Natural killer cell (primary cell): ENCODE measurements around the gene TRAPPC13. TPM values are rescaled to one million over a fixed set of nuclear protein-coding genes. Genes with fewer than 3 reads are reported as not detected.

Experiments used
- ATAC-seq, 3 donors: fragments of 150-1000 bp in 2 of 3; fragments of 200-7000 bp in 1 of 3; cut with Tn5 transposase; 1 replicate in 1 of 3; 2 replicates in 2 of 3; pipeline ENCODE4 v1.10.0; 2021; ENCODE audit warnings: mild to moderate bottlenecking in 2 of 3, moderate library complexity in 2 of 3
- DNase-seq, 2 donors: peaks; one replicate each; pipeline versions ENCODE4 v3.0.0 to v3.0.0-alpha.2; 2013 to 2021; ENCODE audit warnings: mixed read lengths in 1 of 2
- H3K27ac ChIP-seq: one replicate; pipeline ENCODE4 v1.5.1; 2013; ENCODE audit warnings: mild to moderate bottlenecking, low read length
- H3K27me3 ChIP-seq: one replicate; pipeline ENCODE4 v1.6.1; 2013; ENCODE audit warnings: low read length; ENCODE audit not compliant: control insufficient read depth, insufficient read depth
- H3K36me3 ChIP-seq: one replicate; pipeline ENCODE4 v1.6.1; 2013; ENCODE audit warnings: low read length; ENCODE audit not compliant: control insufficient read depth, insufficient read depth
- H3K4me1 ChIP-seq: one replicate; pipeline ENCODE4 v1.6.1; 2013; ENCODE audit warnings: low read length; ENCODE audit not compliant: control insufficient read depth, insufficient read depth
- H3K4me3 ChIP-seq: one replicate; pipeline ENCODE4 v1.5.1; 2013; ENCODE audit warnings: low read length
- H3K9me3 ChIP-seq: one replicate; pipeline ENCODE4 v1.6.1; 2013; ENCODE audit warnings: low read length; ENCODE audit not compliant: control insufficient read depth, insufficient read depth
- H3K27ac Mint-ChIP-seq, 2 donors: one replicate each; pipeline ENCODE4 v1.8.0; 2022; ENCODE audit warnings: mild to moderate bottlenecking in 2 of 2, mixed read lengths in 2 of 2, moderate library complexity in 1 of 2
- H3K27me3 Mint-ChIP-seq, 2 donors: one replicate each; pipeline ENCODE4 v1.8.0; 2022; ENCODE audit warnings: low read depth in 2 of 2, mixed read lengths in 2 of 2
- H3K36me3 Mint-ChIP-seq: one replicate; pipeline ENCODE4 v1.8.0; 2022; ENCODE audit warnings: mixed read lengths
- H3K4me1 Mint-ChIP-seq, 2 donors: one replicate each; pipeline ENCODE4 v1.8.0; 2022; ENCODE audit warnings: mixed read lengths in 2 of 2
- H3K4me3 Mint-ChIP-seq: one replicate; pipeline ENCODE4 v1.8.0; 2022; ENCODE audit warnings: mild to moderate bottlenecking, moderate library complexity, mixed read lengths
- H3K9me3 Mint-ChIP-seq, 2 donors: one replicate each; pipeline ENCODE4 v1.8.0; 2022; ENCODE audit warnings: mixed read lengths in 2 of 2
- WGBS: methylation state at CpG from one replicate; pipeline ENCODE4 v1.1.7; 2013; ENCODE audit warnings: missing lambda C conversion rate; ENCODE audit not compliant: insufficient coverage; 5-methylcytosine and 5-hydroxymethylcytosine counted together
- intact Hi-C: fragments of 100-400 bp; cut with micrococcal nuclease; formaldehyde crosslinking; loops from one replicate; pipeline ENCODE4 v1.14.2; 2022
- total RNA-seq, 4 donors: library from RNA; stranded (reverse); fragments of 120-200 nt in 1 of 4; gene quantifications; one replicate each; pipeline versions ENCODE4 v1.2.3 to v1.2.4, GENCODE V29; 2013 to 2022
- TF ChIP-seq, protein P1 (sequence below): fragments of 200-600 bp; IDR thresholded peaks from one replicate; pipeline ENCODE4 v1.8.0; 2022; ENCODE audit warnings: antibody characterized with exemption

The TRAPPC13 gene
- total RNA-seq, 3 donors from 2014 or later (not counting 1 experiment from before 2014, with no cell fraction given), result 20.9 to 27.5 (median 25.6) TPM

DNA sequence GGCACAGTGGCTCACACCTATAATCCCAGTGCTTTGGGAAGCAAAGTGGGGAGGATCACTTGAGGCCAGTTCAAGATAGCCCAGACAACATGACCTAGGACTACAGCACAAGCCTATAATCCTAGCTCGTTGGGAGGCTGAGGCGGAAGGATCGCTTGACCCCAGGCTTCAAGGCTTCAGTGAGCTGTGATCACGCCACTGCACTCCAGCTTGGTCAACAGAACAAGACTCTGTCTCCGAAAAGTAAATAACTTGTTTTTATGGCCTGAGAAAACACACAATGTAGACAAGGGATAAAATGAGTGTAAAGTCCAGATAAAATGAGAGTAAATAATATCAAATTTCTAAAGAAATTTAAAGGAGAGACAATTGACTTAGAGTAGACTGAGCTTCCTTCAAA lies 26.3 kb downstream of the TRAPPC13 start:
- Histone ChIP-seq H3K27ac (no peak overlapping the region), H3K4me1 (no peaks in the 10 kb centered on the region), H3K36me3 (peaks cover 20% of the 10 kb centered on the region), H3K4me3 (no peak overlapping the region), H3K27me3 (no peaks in the 10 kb centered on the region), H3K9me3 (no peaks in the 10 kb centered on the region)
- H3K4me1 Mint-ChIP-seq, result no peaks in the 10 kb centered on the region
- ATAC-seq (no peak), DNase-seq (no peak)
- no peak overlapping the region for H3K27ac Mint-ChIP-seq
- no peaks in the 10 kb centered on the region for H3K9me3 Mint-ChIP-seq
- WGBS, result 79% methylated on average over 5 of the region's 5 CpGs
- TF ChIP-seq, protein P1, sequence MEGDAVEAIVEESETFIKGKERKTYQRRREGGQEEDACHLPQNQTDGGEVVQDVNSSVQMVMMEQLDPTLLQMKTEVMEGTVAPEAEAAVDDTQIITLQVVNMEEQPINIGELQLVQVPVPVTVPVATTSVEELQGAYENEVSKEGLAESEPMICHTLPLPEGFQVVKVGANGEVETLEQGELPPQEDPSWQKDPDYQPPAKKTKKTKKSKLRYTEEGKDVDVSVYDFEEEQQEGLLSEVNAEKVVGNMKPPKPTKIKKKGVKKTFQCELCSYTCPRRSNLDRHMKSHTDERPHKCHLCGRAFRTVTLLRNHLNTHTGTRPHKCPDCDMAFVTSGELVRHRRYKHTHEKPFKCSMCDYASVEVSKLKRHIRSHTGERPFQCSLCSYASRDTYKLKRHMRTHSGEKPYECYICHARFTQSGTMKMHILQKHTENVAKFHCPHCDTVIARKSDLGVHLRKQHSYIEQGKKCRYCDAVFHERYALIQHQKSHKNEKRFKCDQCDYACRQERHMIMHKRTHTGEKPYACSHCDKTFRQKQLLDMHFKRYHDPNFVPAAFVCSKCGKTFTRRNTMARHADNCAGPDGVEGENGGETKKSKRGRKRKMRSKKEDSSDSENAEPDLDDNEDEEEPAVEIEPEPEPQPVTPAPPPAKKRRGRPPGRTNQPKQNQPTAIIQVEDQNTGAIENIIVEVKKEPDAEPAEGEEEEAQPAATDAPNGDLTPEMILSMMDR, result no peak
- H3K27me3 Mint-ChIP-seq, result no peaks in the 10 kb centered on the region
- peaks cover 9% of the 10 kb centered on the region for H3K36me3 Mint-ChIP-seq
- intact Hi-C loops, result no loop called here
- H3K4me3 Mint-ChIP-seq, result no peak overlapping the region

- Histone ChIP-seq H3K27me3 (no peaks in the 10 kb centered on the region), H3K27ac (no peak overlapping the region), H3K36me3 (peaks cover 29% of the 10 kb centered on the region), H3K9me3 (no peaks in the 10 kb centered on the region), H3K4me1 (no peaks in the 10 kb centered on the region), H3K4me3 (no peak overlapping the region)
- Mint-ChIP-seq H3K27me3 (no peaks in the 10 kb centered on the region), H3K9me3 (no peaks in the 10 kb centered on the region), H3K27ac (no peak overlapping the region), H3K36me3 (no peaks in the 10 kb centered on the region), H3K4me3 (no peak overlapping the region), H3K4me1 (no peaks in the 10 kb centered on the region)
- TF ChIP-seq, protein P1, result no peak
- ATAC-seq (no peak), DNase-seq (no peak)
- intact Hi-C loops, result no loop called here
- 100% methylated on average over 1 of the region's 2 CpGs for WGBS
Observed at GRCh38 chr5:65654713-65655112, 29.9 kb downstream of the TRAPPC13 start.

GRCh38 chr5:65663804-65664521 lies 39.1 kb downstream of the TRAPPC13 start:
- 100% methylated on average over 1 of the region's 1 CpG for WGBS

More at GRCh38 chr5:65663804-65664521, 39.1 kb downstream of the TRAPPC13 start:
- intact Hi-C loops, result no loop called here
- DNase-seq, result no peak
- Mint-ChIP-seq H3K9me3 (no peaks in the 10 kb centered on the region), H3K27me3 (no peaks in the 10 kb centered on the region), H3K27ac (peak overlapping the region; percentile 19 to 57), H3K4me1 (peaks cover 11 to 15% of the 10 kb centered on the region in 2 donors), H3K4me3 (no peak overlapping the region), H3K36me3 (peaks cover 20% of the 10 kb centered on the region)
- Histone ChIP-seq H3K4me3 (no peak overlapping the region), H3K27me3 (no peaks in the 10 kb centered on the region), H3K9me3 (no peaks in the 10 kb centered on the region), H3K36me3 (peaks cover 36% of the 10 kb centered on the region), H3K4me1 (no peaks in the 10 kb centered on the region), H3K27ac (no peak overlapping the region)
- TF ChIP-seq, protein P1, result no peak
- no peak for ATAC-seq
